K562 (cell line): ENCODE measurements around the gene EXOSC1. TPM values are rescaled to one million over a fixed set of nuclear protein-coding genes. Genes with fewer than 3 reads are reported as not detected.
A peak's percentile ranks its signal among the peaks of the same experiment; 100 is the strongest.

Source experiments
- ARID1B ChIP-seq: fragments of 450-650 bp; IDR thresholded peaks from 2 replicates; pipeline ENCODE4 v1.6.1; 2016; ENCODE audit warnings: antibody characterized with exemption, mild to moderate bottlenecking, inconsistent platforms
- ARID3A ChIP-seq: IDR thresholded peaks from 2 replicates; pipeline ENCODE4 v1.6.1; 2012; ENCODE audit warnings: low read depth, low read length, improper control_type of control experiment, borderline replicate concordance
- DMBX1 ChIP-seq: fragments of 250-450 bp; sonication (Bioruptor Pico); IDR thresholded peaks from 2 replicates; pipeline ENCODE4 v1.8.0; 2022; ENCODE audit warnings: inconsistent platforms, mild to moderate bottlenecking, moderate library complexity, borderline replicate concordance
- ELF4 ChIP-seq: fragments of 450-650 bp; formaldehyde crosslinking; IDR thresholded peaks from 2 replicates; pipeline ENCODE4 v1.4.0; 2022; ENCODE audit warnings: missing genetic modification characterization
- HNRNPH1 ChIP-seq: fragments of 200-400 bp; formaldehyde crosslinking; optimal IDR thresholded peaks from 2 replicates; pipeline ENCODE3; 2017; ENCODE audit warnings: low read depth, mild to moderate bottlenecking, low read length, moderate library complexity
- HNRNPUL1 ChIP-seq: fragments of 200-400 bp; formaldehyde crosslinking; IDR thresholded peaks from 2 replicates; pipeline ENCODE4 v1.6.1; 2017; ENCODE audit warnings: low read length
- NFATC3 ChIP-seq: fragments of 450-650 bp; IDR thresholded peaks from 2 replicates; pipeline ENCODE4 v1.6.1; 2017; ENCODE audit warnings: mild to moderate bottlenecking
- NFE2 ChIP-seq: IDR thresholded peaks from 2 replicates; pipeline ENCODE4 v1.6.1; 2014; ENCODE audit warnings: antibody characterized with exemption, low read depth
- PCBP2 ChIP-seq: fragments of 200-400 bp; formaldehyde crosslinking; IDR thresholded peaks from 2 replicates; pipeline ENCODE4 v1.6.1; 2018; ENCODE audit warnings: low read length, low read depth, mild to moderate bottlenecking, moderate library complexity; ENCODE audit not compliant: poor library complexity, severe bottlenecking
- PPARD ChIP-seq: fragments of 250-450 bp; sonication (Bioruptor Pico); IDR thresholded peaks from 2 replicates; pipeline ENCODE4 v1.8.0; 2022; ENCODE audit warnings: inconsistent platforms, mild to moderate bottlenecking, moderate library complexity
- RBM25 ChIP-seq: fragments of 200-400 bp; formaldehyde crosslinking; IDR thresholded peaks from 2 replicates; pipeline ENCODE4 v1.6.1; 2018; ENCODE audit warnings: low read length, low read depth, moderate library complexity; ENCODE audit not compliant: severe bottlenecking
- SLC30A9 ChIP-seq: fragments of 250-450 bp; sonication (Bioruptor Pico); IDR thresholded peaks from 2 replicates; pipeline ENCODE4 v1.8.0; 2022; ENCODE audit warnings: mild to moderate bottlenecking, moderate library complexity
- SMAD2 ChIP-seq: fragments of 150-350 bp; IDR thresholded peaks from 2 replicates; pipeline ENCODE4 v1.6.1; 2014; ENCODE audit warnings: low read depth, mild to moderate bottlenecking, low read length
- SRSF9 ChIP-seq: fragments of 200-400 bp; formaldehyde crosslinking; IDR thresholded peaks from 2 replicates; pipeline ENCODE4 v1.6.1; 2017; ENCODE audit warnings: low read depth, low read length, borderline replicate concordance
- STAT5A ChIP-seq: IDR thresholded peaks from 2 replicates; pipeline ENCODE4 v1.6.1; 2012; ENCODE audit warnings: low read length, inconsistent platforms, borderline replicate concordance
- TARDBP ChIP-seq: fragments of 450-650 bp; IDR thresholded peaks from 2 replicates; pipeline ENCODE4 v1.6.1; 2016
- ZBED1 ChIP-seq: IDR thresholded peaks from 2 replicates; pipeline ENCODE4 v1.6.1; 2014
- ZBTB11 ChIP-seq, 3 experiments: fragments of 200-800 bp in 1 of 3; fragments of 250-450 bp in 1 of 3; fragments of 450-650 bp in 1 of 3; sonication (Bioruptor Pico) in 1 of 3; sonication (Bioruptor generic) in 1 of 3; formaldehyde crosslinking in 1 of 3; IDR thresholded peaks; 2 replicates each; pipeline versions ENCODE4 v1.6.1 to v1.8.0; 2016 to 2022; ENCODE audit warnings: mild to moderate bottlenecking in 2 of 3, missing genetic modification characterization in 2 of 3, missing compliant biosample characterization in 1 of 3, moderate library complexity in 1 of 3
- ZNF316 ChIP-seq: fragments of 450-650 bp; IDR thresholded peaks from 2 replicates; pipeline ENCODE4 v1.6.1; 2016
- ZNF408 ChIP-seq: fragments of 250-450 bp; sonication (Bioruptor Pico); IDR thresholded peaks from 2 replicates; pipeline ENCODE4 v1.4.0; 2020; ENCODE audit warnings: low read depth, mild to moderate bottlenecking, moderate library complexity
- ZNF77 ChIP-seq: fragments of 250-450 bp; sonication (Bioruptor Pico); IDR thresholded peaks from 2 replicates; pipeline ENCODE4 v1.5.0; 2020
- ZSCAN29 ChIP-seq: fragments of 450-650 bp; IDR thresholded peaks from 2 replicates; pipeline ENCODE4 v1.6.1; 2017
- polyA plus RNA-seq, 8 experiments: library from polyadenylated mRNA; depleted of rRNA in 4 of 8; stranded (reverse) in 5 of 8; unstranded in 3 of 8; fragments of >200 nt; fragmentation: Nextera tagmentation in 2 of 8; fragmentation: Illumina TruSeq in 1 of 8; extraction: Ambion mirVana in 2 of 8; extraction: Trizol in 1 of 8; gene quantifications; 2 replicates each; pipeline versions ENCODE4 v1.2.1 to v1.2.3, GENCODE V29; 2011 to 2014; ENCODE audit warnings: inconsistent platforms in 1 of 8, missing spikeins in 1 of 8
- total RNA-seq, 7 experiments: library from RNA; depleted of rRNA in 6 of 7; stranded (reverse); fragments of >200 nt in 6 of 7; fragmentation: Illumina TruSeq in 2 of 7; extraction: Trizol in 2 of 7; gene quantifications; 2 replicates each; pipeline versions ENCODE4 v1.2.1 to v1.2.3, GENCODE V29; 2011 to 2021; ENCODE audit warnings: low replicate concordance in 1 of 7
- TF ChIP-seq, protein P1 (sequence below): fragments of 450-650 bp; formaldehyde crosslinking; IDR thresholded peaks from 2 replicates; pipeline ENCODE4 v1.4.0; 2022; ENCODE audit warnings: missing genetic modification characterization

The EXOSC1 gene
- total and polyA plus RNA-seq, 9 of the 15 experiments (the other 6 are each of a cell fraction or from before 2014, with no cell fraction given) = 44.3 to 117 (median 67.0) TPM

DNA sequence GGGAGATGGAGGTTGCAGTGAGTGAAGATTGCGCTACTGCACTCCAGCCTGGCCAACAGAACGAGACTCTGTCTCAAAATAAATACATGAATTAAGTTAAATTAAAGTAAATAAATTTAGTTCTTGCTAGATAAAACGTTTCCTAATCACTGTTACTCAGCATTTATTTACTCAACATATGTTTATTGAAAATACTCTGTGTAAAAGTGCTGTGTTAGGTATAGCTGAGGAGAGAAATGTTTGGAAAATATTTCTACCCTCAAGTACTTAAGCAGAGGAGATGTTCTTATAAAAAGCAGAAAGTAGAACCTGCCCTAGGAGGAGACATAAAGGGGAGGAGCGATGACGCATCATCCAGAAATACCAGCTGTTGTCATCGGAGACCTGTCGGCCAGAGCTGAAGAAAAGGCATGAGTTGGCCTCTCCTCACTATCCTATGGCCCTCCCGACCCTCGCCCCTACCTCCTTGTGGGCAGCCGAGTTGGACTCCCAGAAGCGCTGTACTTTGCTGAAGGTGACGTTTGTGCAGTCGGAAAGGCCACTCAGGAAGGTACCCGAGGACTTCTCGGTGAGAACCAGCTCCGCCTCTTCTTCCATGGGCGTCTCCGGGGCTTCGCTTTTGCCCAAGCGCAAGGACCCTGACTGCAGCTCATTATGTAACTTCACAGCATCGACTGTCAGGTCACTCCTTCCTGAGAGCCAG, 45.8 kb downstream of the EXOSC1 start (continued):
- TF ChIP-seq ZNF316 = peak; percentile 81
- no peak for TF ChIP-seq HNRNPH1
- no peak for TF ChIP-seq NFATC3
- TF ChIP-seq TARDBP = no peak
- no peak for TF ChIP-seq ZSCAN29
- TF ChIP-seq NFE2 = peak; percentile 38
- no peak for TF ChIP-seq ARID3A
- TF ChIP-seq, protein P1, sequence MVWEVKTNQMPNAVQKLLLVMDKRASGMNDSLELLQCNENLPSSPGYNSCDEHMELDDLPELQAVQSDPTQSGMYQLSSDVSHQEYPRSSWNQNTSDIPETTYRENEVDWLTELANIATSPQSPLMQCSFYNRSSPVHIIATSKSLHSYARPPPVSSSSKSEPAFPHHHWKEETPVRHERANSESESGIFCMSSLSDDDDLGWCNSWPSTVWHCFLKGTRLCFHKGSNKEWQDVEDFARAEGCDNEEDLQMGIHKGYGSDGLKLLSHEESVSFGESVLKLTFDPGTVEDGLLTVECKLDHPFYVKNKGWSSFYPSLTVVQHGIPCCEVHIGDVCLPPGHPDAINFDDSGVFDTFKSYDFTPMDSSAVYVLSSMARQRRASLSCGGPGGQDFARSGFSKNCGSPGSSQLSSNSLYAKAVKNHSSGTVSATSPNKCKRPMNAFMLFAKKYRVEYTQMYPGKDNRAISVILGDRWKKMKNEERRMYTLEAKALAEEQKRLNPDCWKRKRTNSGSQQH (CRISPR knock-in tag) = no peak
- TF ChIP-seq ZBTB11 (CRISPR knock-in tag; IDR thresholded peaks at IDR 0.05) = no peak
- TF ChIP-seq HNRNPUL1 = no peak
- no peak for TF ChIP-seq ZNF77 (CRISPR knock-in tag)
- TF ChIP-seq ELF4 (CRISPR knock-in tag) = no peak
- TF ChIP-seq STAT5A = no peak
- no peak for TF ChIP-seq PPARD (CRISPR knock-in tag)
- no peak for TF ChIP-seq ZNF408 (CRISPR knock-in tag)
- no peak for TF ChIP-seq RBM25
- TF ChIP-seq SRSF9 = no peak
- no peak for TF ChIP-seq SLC30A9 (CRISPR knock-in tag)
- TF ChIP-seq DMBX1 (CRISPR knock-in tag) = no peak
- TF ChIP-seq ARID1B = 0 out of 2 replicates have a peak, but pooled peaks have one; percentile 5
- TF ChIP-seq ZBED1 = no peak
- no peak for TF ChIP-seq PCBP2
- TF ChIP-seq SMAD2 = no peak
